ENCODE measurements around the gene TRAPPC4. TPM values are rescaled to one million over a fixed set of nuclear protein-coding genes. Genes with fewer than 3 reads are reported as not detected.

The TRAPPC4 gene
- total and polyA plus RNA-seq, 2 of the 8 experiments (the other 6 are each of a cell fraction or from before 2014, with no cell fraction given) = 94.3 to 223 TPM

DNA sequence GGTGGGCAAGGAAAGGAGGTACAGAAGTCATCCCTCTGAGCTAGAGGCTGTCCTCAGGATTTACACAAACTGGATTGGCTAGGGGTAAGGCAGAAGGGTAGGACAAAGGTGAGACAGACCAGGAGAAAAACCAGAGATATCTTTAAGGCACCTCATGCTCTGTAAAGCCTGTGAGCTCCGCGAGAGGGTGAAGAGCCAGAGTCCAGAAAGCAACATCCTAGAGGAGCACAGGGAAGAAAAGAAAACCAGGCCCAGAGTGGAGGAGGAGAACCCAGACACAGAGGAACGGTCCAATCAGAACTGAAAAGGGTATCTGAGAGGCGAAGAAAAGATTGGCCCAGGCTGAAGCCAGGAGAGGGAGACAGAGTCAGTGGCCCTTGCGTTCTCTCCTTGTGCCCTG, 7.0 kb downstream of the TRAPPC4 start:
- Histone ChIP-seq H3K4me3 (ENCODE audit: extremely low read depth in 1 of 4, insufficient read depth in 2 of 4, low read depth in 3 of 4, low read length in 4 of 4) (no peak overlapping the region), H4K91ac (replicated peaks; ENCODE audit: insufficient read length, low read length) (no peak overlapping the region), H3K14ac (ENCODE audit: insufficient read length) (no peak overlapping the region), H2BK15ac (ENCODE audit: low read length) (no peak overlapping the region), H2BK120ac (replicated peaks; ENCODE audit: low read depth, low read length) (no peak overlapping the region), H2BK20ac (ENCODE audit: low read length) (no peak overlapping the region), H3K23ac (ENCODE audit: insufficient read length) (no peak overlapping the region), H4K5ac (ENCODE audit: insufficient read length, low read depth, low read length) (no peak overlapping the region), H4K20me1 (replicated peaks in 1 of 2; ENCODE audit: control insufficient read depth in 1 of 2, insufficient read depth in 2 of 2, low read length in 2 of 2) (peaks cover 3 to 17% of the 10 kb centered on the region in 2 experiments), H3K4me1 (replicated peaks in 1 of 4; ENCODE audit: control insufficient read depth in 3 of 4, insufficient read depth in 4 of 4, low read length in 3 of 4) (peaks cover 6 to 13% (median 10%) of the 10 kb centered on the region in 4 experiments), H2BK5ac (ENCODE audit: low read depth, low read length) (no peak overlapping the region), H3K27ac (ENCODE audit: low read depth, low read length) (no peak overlapping the region), H3K79me1 (ENCODE audit: low read depth, low read length) (peaks cover 15% of the 10 kb centered on the region), H3K23me2 (ENCODE audit: low read depth, low read length) (peaks cover 7% of the 10 kb centered on the region; the same call in 1 of the 2 replicates), H3K18ac (ENCODE audit: extremely low read depth, low read length) (no peak overlapping the region), H2AK5ac (ENCODE audit: low read depth, low read length) (no peak overlapping the region), H3K9ac (replicated peaks in 1 of 4; ENCODE audit: extremely low read depth in 1 of 4, low read depth in 3 of 4, low read length in 3 of 4) (0 out of 7 replicates have a peak overlapping the region, but pooled peaks of 1 of the 4 experiments have one; percentile 7), H3K36me3 (ENCODE audit: control insufficient read depth in 2 of 4, insufficient read depth in 4 of 4, low read length in 3 of 4) (peaks cover 14 to 66% (median 37%) of the 10 kb centered on the region in 4 experiments), H2BK12ac (ENCODE audit: low read depth, low read length) (no peak overlapping the region), H3K56ac (replicated peaks; ENCODE audit: insufficient read length, low read depth, low read length) (no peak overlapping the region), H3K79me2 (ENCODE audit: control insufficient read depth in 1 of 2, insufficient read depth in 2 of 2, low read length in 2 of 2) (peaks cover 0 to 29% of the 10 kb centered on the region in 2 experiments; a peak in 2 of 4 replicates), H3K9me3 (ENCODE audit: insufficient read depth in 2 of 2, low read depth in 1 of 2, low read length in 1 of 2) (no peaks in the 10 kb centered on the region), H3K4ac (replicated peaks; ENCODE audit: insufficient read length, low read depth, low read length) (no peak overlapping the region), H3K27me3 (replicated peaks in 1 of 4; ENCODE audit: control insufficient read depth in 3 of 4, extremely low read depth in 1 of 4, insufficient read depth in 3 of 4, low read length in 3 of 4) (no peaks in the 10 kb centered on the region), H3K4me2 (ENCODE audit: insufficient read depth in 1 of 2, low read depth in 2 of 2, low read length in 2 of 2) (no peak overlapping the region), H4K8ac (ENCODE audit: extremely low read depth, insufficient read depth, low read length) (no peak overlapping the region), H2AFZ (ENCODE audit: low read length) (no peak overlapping the region)
- FAIRE-seq = no peak
- ChIA-PET CTCF (ENCODE audit: partially characterized antibody) (interaction anchor here (0.8 to 1.2 kb wide), 3 partner anchors 10 to 281 kb away, joined by 3 to 5 read pairs (median 3); partner anchors contain the start of gene VPS11), POLR2A (ENCODE audit: partially characterized antibody) (interaction anchor here (0.7 to 9.7 kb wide), 10 partner anchors 12 to 69 kb away, joined by 3 to 224 read pairs (median 4); partner anchors contain the start of genes HYOU1, RPS25 and TRAPPC4)
- TF ChIP-seq NRF1 (IDR thresholded peaks at IDR 0.05; ENCODE audit: low read depth, low read length) (no peak), EGR1 (IDR thresholded peaks at IDR 0.05; ENCODE audit: borderline replicate concordance, low read depth, low read length) (no peak), JUND (IDR thresholded peaks at IDR 0.05; ENCODE audit: low read length) (no peak), GTF2F1 (IDR thresholded peaks at IDR 0.05; ENCODE audit: borderline replicate concordance, low read depth, low read length) (no peak), BCL11A (IDR thresholded peaks at IDR 0.05; ENCODE audit: low read depth in 2 of 2, low read length in 2 of 2) (no peak), KDM5A (IDR thresholded peaks at IDR 0.05; ENCODE audit: low read length) (no peak), RXRA (IDR thresholded peaks at IDR 0.05; ENCODE audit: insufficient read depth, low read depth, low read length) (no peak)
- DNase-seq (ENCODE audit: low read depth in 1 of 2, low spot score in 2 of 2) = no peak
- WGBS, 2 experiments (ENCODE audit: extremely low coverage in 1 of 2, insufficient coverage in 1 of 2, insufficient read length in 1 of 2, insufficient replicate concordance in 2 of 2, low coverage in 1 of 2, low lambda C conversion rate in 2 of 2, missing lambda C conversion rate in 1 of 2) = 92% methylated on average over 4 of the region's 5 CpGs; no CpG with 5 or more reads in 1 of the 2 experiments
